GM10248 (cell line): ENCODE data around the gene RNU2-63P.

ENCODE experiments used
- CTCF ChIA-PET: fragments of 300-600 bp; sonication (Branson Sonifier 250); formaldehyde crosslinking; extraction: SDS; loops from one replicate; lab custom pipeline; 2021; ENCODE audit warnings: antibody characterized with exemption; lab: Yijun Ruan, JAX
- POLR2A ChIA-PET: fragments of 350-650 bp; sonication (Branson Sonifier 250); formaldehyde crosslinking; extraction: SDS; loops from one replicate; lab custom pipeline; 2020; ENCODE audit warnings: antibody characterized with exemption; lab: Yijun Ruan, JAX
- DNase-seq: peaks from one replicate; pipeline ENCODE4 v3.0.0; 2012; ENCODE audit errors: extremely low spot score
- TF ChIP-seq, protein P1 (sequence below): IDR thresholded peaks from 2 replicates; pipeline ENCODE4 v1.5.1; 2012; ENCODE audit warnings: mild to moderate bottlenecking, low read depth; ENCODE audit errors: extremely low read depth, missing control alignments, control extremely low read depth

The RNU2-63P gene

DNA sequence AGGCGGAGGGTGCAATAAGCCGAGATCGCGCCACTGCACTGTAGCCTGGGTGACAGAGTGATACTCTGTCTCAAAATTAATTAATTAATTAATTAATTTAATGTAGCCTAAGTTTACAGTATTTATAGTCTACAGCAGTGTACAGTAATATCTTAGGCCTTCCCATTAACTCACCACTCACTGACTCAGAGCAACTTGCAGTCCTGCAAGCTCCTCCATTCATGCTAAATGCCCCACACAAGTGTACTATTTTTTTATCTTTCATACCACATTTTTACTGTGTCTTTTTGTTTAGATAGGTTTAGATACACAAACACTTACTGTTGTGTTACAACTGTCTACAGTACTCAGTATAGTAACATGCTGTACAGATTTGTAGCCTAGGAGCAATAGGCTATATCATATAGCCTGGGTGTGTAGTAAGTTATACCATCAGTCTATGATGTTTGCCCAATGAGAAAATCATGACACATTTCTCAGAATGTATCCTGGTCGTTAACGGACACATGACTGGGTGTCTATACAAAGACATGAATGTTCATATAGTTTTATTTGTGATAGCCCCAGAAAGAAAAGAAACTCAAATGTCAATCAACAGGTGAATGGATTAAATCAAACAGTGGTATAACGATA, 15.8 kb upstream of the RNU2-63P start:
- DNase-seq, result no peak
- TF ChIP-seq, protein P1, sequence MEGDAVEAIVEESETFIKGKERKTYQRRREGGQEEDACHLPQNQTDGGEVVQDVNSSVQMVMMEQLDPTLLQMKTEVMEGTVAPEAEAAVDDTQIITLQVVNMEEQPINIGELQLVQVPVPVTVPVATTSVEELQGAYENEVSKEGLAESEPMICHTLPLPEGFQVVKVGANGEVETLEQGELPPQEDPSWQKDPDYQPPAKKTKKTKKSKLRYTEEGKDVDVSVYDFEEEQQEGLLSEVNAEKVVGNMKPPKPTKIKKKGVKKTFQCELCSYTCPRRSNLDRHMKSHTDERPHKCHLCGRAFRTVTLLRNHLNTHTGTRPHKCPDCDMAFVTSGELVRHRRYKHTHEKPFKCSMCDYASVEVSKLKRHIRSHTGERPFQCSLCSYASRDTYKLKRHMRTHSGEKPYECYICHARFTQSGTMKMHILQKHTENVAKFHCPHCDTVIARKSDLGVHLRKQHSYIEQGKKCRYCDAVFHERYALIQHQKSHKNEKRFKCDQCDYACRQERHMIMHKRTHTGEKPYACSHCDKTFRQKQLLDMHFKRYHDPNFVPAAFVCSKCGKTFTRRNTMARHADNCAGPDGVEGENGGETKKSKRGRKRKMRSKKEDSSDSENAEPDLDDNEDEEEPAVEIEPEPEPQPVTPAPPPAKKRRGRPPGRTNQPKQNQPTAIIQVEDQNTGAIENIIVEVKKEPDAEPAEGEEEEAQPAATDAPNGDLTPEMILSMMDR, result no peak
- POLR2A ChIA-PET, result no interaction called here
- CTCF ChIA-PET, result interaction anchor here (1.7 kb wide), 1 partner anchor 28 kb away, joined by 8 read pairs; no protein-coding TSS in a partner anchor

GRCh38 chr2:88028931-88029330, 12.6 kb upstream of the RNU2-63P start:
- TF ChIP-seq, protein P1, result no peak
- ChIA-PET POLR2A (no interaction called here), CTCF (interaction anchor here (0.6 to 1.8 kb wide), 2 partner anchors 9 to 19 kb away, joined by 3 to 4 read pairs; no protein-coding TSS in a partner anchor)
- no peak for DNase-seq

GRCh38 chr2:88027697-88028389, 11.5 kb upstream of the RNU2-63P start:
- TF ChIP-seq, protein P1, result no peak
- ChIA-PET POLR2A (no interaction called here), CTCF (interaction anchor here (0.8 to 1.8 kb wide), 5 partner anchors 8 to 33 kb away, joined by 3 to 5 read pairs (median 4); no protein-coding TSS in a partner anchor)
- DNase-seq, result no peak

DNA sequence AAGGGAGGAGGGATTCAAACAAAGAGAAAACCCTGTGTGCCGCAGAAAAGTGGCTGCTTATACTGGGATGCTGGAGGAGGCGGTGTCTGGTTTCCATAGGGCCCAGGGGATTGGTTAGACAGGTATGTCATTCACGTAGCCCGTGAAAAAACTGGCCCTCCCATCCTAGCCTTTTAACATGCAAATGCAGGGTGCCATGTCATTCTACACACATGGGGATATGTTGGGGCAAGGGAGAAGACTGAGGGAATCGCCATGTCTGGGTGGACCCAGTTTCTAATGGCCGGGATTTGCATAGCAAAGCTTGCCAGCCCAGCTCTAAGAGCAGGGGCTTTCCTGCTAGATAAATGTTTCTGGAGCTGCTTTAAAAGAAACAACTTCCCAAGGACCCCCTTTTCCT, 8.2 kb upstream of the RNU2-63P start:
- POLR2A ChIA-PET, result no interaction called here

GRCh38 chr2:88022669-88022921, 6.2 kb upstream of the RNU2-63P start:
- ChIA-PET CTCF (no interaction called here), POLR2A (no interaction called here)
- TF ChIP-seq, protein P1, result no peak
- DNase-seq, result no peak

More for the DNA sequence above, 8.2 kb upstream of the RNU2-63P start:
- TF ChIP-seq, protein P1, result no peak
- CTCF ChIA-PET, result interaction anchor here (1.0 kb wide), 1 partner anchor 23 kb away, joined by 3 read pairs; no protein-coding TSS in a partner anchor
- DNase-seq, result no peak

GRCh38 chr2:88019985-88020384, 3.6 kb upstream of the RNU2-63P start:
- ChIA-PET CTCF (interaction anchor here (1.0 to 1.3 kb wide), 2 partner anchors 17 to 18 kb away, joined by 3 to 4 read pairs; no protein-coding TSS in a partner anchor), POLR2A (no interaction called here)
- no peak for DNase-seq
- TF ChIP-seq, protein P1, result no peak
